WTC11 (cell line): ENCODE results near the gene RASIP1. TPM values are rescaled to one million over a fixed set of nuclear protein-coding genes. Genes with fewer than 3 reads are reported as not detected.

Source experiments
- ATAC-seq: fragments of 200-7000 bp; cut with Tn5 transposase; 2 replicates; pipeline ENCODE4 v1.10.0; 2021; ENCODE audit warnings: mild to moderate bottlenecking, moderate library complexity
- CTCF ChIA-PET: fragments of 300-600 bp; sonication (Branson Sonifier 250); formaldehyde crosslinking; loops from one replicate; lab custom pipeline; 2021; ENCODE audit warnings: antibody characterized with exemption; lab: Charles Lee
- POLR2A ChIA-PET: fragments of 350-600 bp; sonication (Branson Sonifier 250); formaldehyde crosslinking; loops from one replicate; lab custom pipeline; 2021; ENCODE audit warnings: antibody characterized with exemption; lab: Charles Lee
- DNase-seq: peaks from one replicate; pipeline ENCODE4 v3.0.0; 2021; ENCODE audit warnings: low spot score
- H3K27ac Mint-ChIP-seq: 2 replicates; pipeline ENCODE4 v1.8.0; 2021; ENCODE audit warnings: mixed read lengths
- H3K27me3 Mint-ChIP-seq: 2 replicates; pipeline ENCODE4 v1.8.0; 2021; ENCODE audit warnings: low read depth, mild to moderate bottlenecking, moderate library complexity, mixed read lengths
- H3K36me3 Mint-ChIP-seq: 2 replicates; pipeline ENCODE4 v1.8.0; 2021; ENCODE audit warnings: mixed read lengths
- H3K4me1 Mint-ChIP-seq: 2 replicates; pipeline ENCODE4 v1.8.0; 2022; ENCODE audit warnings: mixed read lengths
- H3K4me3 Mint-ChIP-seq: 2 replicates; pipeline ENCODE4 v1.8.0; 2021; ENCODE audit warnings: mild to moderate bottlenecking, moderate library complexity, mixed read lengths
- H3K9me3 Mint-ChIP-seq: 2 replicates; pipeline ENCODE4 v1.8.0; 2021; ENCODE audit warnings: mixed read lengths
- ARID4B ChIP-seq: sonication (generic); formaldehyde crosslinking; IDR thresholded peaks from 2 replicates; pipeline ENCODE4 v1.8.0; 2023; ENCODE audit warnings: missing genetic modification reagents, mild to moderate bottlenecking, borderline replicate concordance
- CREM ChIP-seq: sonication (generic); formaldehyde crosslinking; IDR thresholded peaks from 2 replicates; pipeline ENCODE4 v1.8.1; 2022; ENCODE audit warnings: mild to moderate bottlenecking, missing genetic modification reagents, moderate library complexity
- CTCF ChIP-seq: fragments of 200-600 bp; IDR thresholded peaks from 2 replicates; pipeline ENCODE4 v1.8.0; 2022; ENCODE audit warnings: antibody characterized with exemption
- FOXJ3 ChIP-seq: sonication (generic); formaldehyde crosslinking; IDR thresholded peaks from 2 replicates; pipeline ENCODE4 v1.9.0; 2021; ENCODE audit warnings: missing genetic modification reagents, mild to moderate bottlenecking, borderline replicate concordance
- FOXP1 ChIP-seq: sonication (generic); formaldehyde crosslinking; IDR thresholded peaks from 2 replicates; pipeline ENCODE4 v1.8.0; 2022; ENCODE audit warnings: missing genetic modification reagents, mild to moderate bottlenecking, moderate library complexity, borderline replicate concordance
- KAT7 ChIP-seq: sonication (generic); formaldehyde crosslinking; IDR thresholded peaks from 2 replicates; pipeline ENCODE4 v1.8.1; 2023; ENCODE audit warnings: missing genetic modification reagents, mild to moderate bottlenecking, borderline replicate concordance
- NFYB ChIP-seq: sonication (generic); formaldehyde crosslinking; conservative IDR thresholded peaks from 2 replicates; pipeline ENCODE4 v1.8.0; 2022; ENCODE audit warnings: low read depth, missing genetic modification reagents
- OVOL2 ChIP-seq: fragments of 250-450 bp; sonication (Bioruptor Pico); IDR thresholded peaks from 2 replicates; pipeline ENCODE4 v1.9.0; 2021; ENCODE audit warnings: mild to moderate bottlenecking, borderline replicate concordance
- PRDM15 ChIP-seq: sonication (generic); formaldehyde crosslinking; IDR thresholded peaks from 2 replicates; pipeline ENCODE4 v1.8.0; 2022; ENCODE audit warnings: missing genetic modification reagents
- RORB ChIP-seq: fragments of 250-450 bp; sonication (Bioruptor Pico); IDR thresholded peaks from 2 replicates; pipeline ENCODE4 v1.9.0; 2021; ENCODE audit warnings: mild to moderate bottlenecking
- SP1 ChIP-seq: sonication (generic); formaldehyde crosslinking; conservative IDR thresholded peaks from 2 replicates; pipeline ENCODE4 v1.8.1; 2022; ENCODE audit warnings: missing genetic modification reagents
- STAT6 ChIP-seq: sonication (generic); formaldehyde crosslinking; conservative IDR thresholded peaks from 2 replicates; pipeline ENCODE4 v1.8.1; 2023; ENCODE audit warnings: mild to moderate bottlenecking, low read depth, missing genetic modification reagents, moderate library complexity
- ZNF121 ChIP-seq: sonication (generic); formaldehyde crosslinking; IDR thresholded peaks from 2 replicates; pipeline ENCODE4 v1.8.0; 2023; ENCODE audit warnings: missing genetic modification reagents
- ZNF219 ChIP-seq: sonication (generic); formaldehyde crosslinking; IDR thresholded peaks from 2 replicates; pipeline ENCODE4 v1.8.0; 2023; ENCODE audit warnings: missing genetic modification reagents, mild to moderate bottlenecking, borderline replicate concordance
- ZNF671 ChIP-seq: fragments of 250-450 bp; sonication (Bioruptor Pico); IDR thresholded peaks from 2 replicates; pipeline ENCODE4 v1.8.0; 2021; ENCODE audit warnings: mild to moderate bottlenecking
- total RNA-seq: library from RNA; stranded (reverse); gene quantifications from 3 replicates; pipeline ENCODE4 v1.2.3, GENCODE V29; 2021
- TF ChIP-seq, protein P1 (sequence below): sonication (generic); formaldehyde crosslinking; conservative IDR thresholded peaks from 2 replicates; pipeline ENCODE4 v1.8.1; 2022; ENCODE audit warnings: mild to moderate bottlenecking, missing genetic modification reagents
- TF ChIP-seq, protein P2 (sequence below): sonication (generic); formaldehyde crosslinking; IDR thresholded peaks from 2 replicates; pipeline ENCODE4 v1.8.1; 2022; ENCODE audit warnings: mild to moderate bottlenecking, moderate library complexity, missing genetic modification reagents
- TF ChIP-seq, protein P3 (sequence below): sonication (generic); formaldehyde crosslinking; IDR thresholded peaks from 2 replicates; pipeline ENCODE4 v1.8.1; 2023; ENCODE audit warnings: mild to moderate bottlenecking, missing genetic modification reagents

Gene RASIP1
- total RNA-seq, 1 experiment from 2014 or later, result 4.4 TPM

GRCh38 chr19:48731452-48731851, 9.0 kb downstream of the RASIP1 start:
- Mint-ChIP-seq H3K36me3 (peaks cover 5% of the 10 kb centered on the region), H3K9me3 (peaks cover 3% of the 10 kb centered on the region), H3K27ac (no peak overlapping the region), H3K27me3 (peaks cover 56% of the 10 kb centered on the region), H3K4me3 (no peak overlapping the region), H3K4me1 (peaks cover 5% of the 10 kb centered on the region)
- CTCF ChIA-PET, result no interaction called here
- TF ChIP-seq CREM (CRISPR knock-in tag) (no peak), ZNF121 (CRISPR knock-in tag) (no peak), FOXJ3 (CRISPR knock-in tag) (no peak), ZNF219 (CRISPR knock-in tag) (no peak), STAT6 (no peak), CTCF (no peak), OVOL2 (CRISPR knock-in tag) (no peak), KAT7 (no peak), NFYB (CRISPR knock-in tag) (no peak), SP1 (no peak), ZNF671 (CRISPR knock-in tag) (no peak), FOXP1 (CRISPR knock-in tag) (no peak), RORB (no peak), ARID4B (CRISPR knock-in tag) (no peak), PRDM15 (no peak)
- TF ChIP-seq, protein P1, sequence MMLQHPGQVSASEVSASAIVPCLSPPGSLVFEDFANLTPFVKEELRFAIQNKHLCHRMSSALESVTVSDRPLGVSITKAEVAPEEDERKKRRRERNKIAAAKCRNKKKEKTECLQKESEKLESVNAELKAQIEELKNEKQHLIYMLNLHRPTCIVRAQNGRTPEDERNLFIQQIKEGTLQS (CRISPR knock-in tag), result no peak
- TF ChIP-seq, protein P2, sequence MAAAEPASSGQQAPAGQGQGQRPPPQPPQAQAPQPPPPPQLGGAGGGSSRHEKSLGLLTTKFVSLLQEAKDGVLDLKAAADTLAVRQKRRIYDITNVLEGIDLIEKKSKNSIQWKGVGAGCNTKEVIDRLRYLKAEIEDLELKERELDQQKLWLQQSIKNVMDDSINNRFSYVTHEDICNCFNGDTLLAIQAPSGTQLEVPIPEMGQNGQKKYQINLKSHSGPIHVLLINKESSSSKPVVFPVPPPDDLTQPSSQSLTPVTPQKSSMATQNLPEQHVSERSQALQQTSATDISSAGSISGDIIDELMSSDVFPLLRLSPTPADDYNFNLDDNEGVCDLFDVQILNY (CRISPR knock-in tag), result no peak
- TF ChIP-seq, protein P3, sequence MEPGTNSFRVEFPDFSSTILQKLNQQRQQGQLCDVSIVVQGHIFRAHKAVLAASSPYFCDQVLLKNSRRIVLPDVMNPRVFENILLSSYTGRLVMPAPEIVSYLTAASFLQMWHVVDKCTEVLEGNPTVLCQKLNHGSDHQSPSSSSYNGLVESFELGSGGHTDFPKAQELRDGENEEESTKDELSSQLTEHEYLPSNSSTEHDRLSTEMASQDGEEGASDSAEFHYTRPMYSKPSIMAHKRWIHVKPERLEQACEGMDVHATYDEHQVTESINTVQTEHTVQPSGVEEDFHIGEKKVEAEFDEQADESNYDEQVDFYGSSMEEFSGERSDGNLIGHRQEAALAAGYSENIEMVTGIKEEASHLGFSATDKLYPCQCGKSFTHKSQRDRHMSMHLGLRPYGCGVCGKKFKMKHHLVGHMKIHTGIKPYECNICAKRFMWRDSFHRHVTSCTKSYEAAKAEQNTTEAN (CRISPR knock-in tag), result no peak
- ATAC-seq, result no peak
- POLR2A ChIA-PET, result no interaction called here
- DNase-seq, result no peak
